Neural crest cell (in vitro differentiated cells): Measurements from ENCODE around the gene DNAH14. TPM values are rescaled to one million over a fixed set of nuclear protein-coding genes. Genes with fewer than 3 reads are reported as not detected.
A peak's percentile ranks its signal among the peaks of the same experiment; 100 is the strongest.
"Not testable (repeated sequence)": the region's sequence is repeated elsewhere in the genome, so short reads cannot be mapped to it uniquely, and the experiment has no call there.

Source experiments
- DNase-seq: peaks from one replicate; pipeline ENCODE4 v3.0.0; 2021; ENCODE audit warnings: low read depth, mixed read lengths, low spot score
- H3K27ac Mint-ChIP-seq: one replicate; pipeline ENCODE4 v1.8.0; 2021; ENCODE audit warnings: mild to moderate bottlenecking, mixed read lengths; ENCODE audit not compliant: unreplicated experiment
- H3K27me3 Mint-ChIP-seq: 2 replicates; pipeline ENCODE4 v1.8.0; 2021; ENCODE audit warnings: low read depth, mild to moderate bottlenecking, mixed read lengths
- H3K36me3 Mint-ChIP-seq: 2 replicates; pipeline ENCODE4 v1.8.0; 2021; ENCODE audit warnings: low read depth, mild to moderate bottlenecking, mixed read lengths
- H3K4me1 Mint-ChIP-seq: 2 replicates; pipeline ENCODE4 v1.8.0; 2021; ENCODE audit warnings: mixed read lengths
- H3K4me3 Mint-ChIP-seq: one replicate; pipeline ENCODE4 v1.8.0; 2021; ENCODE audit warnings: mild to moderate bottlenecking, mixed read lengths
- H3K9me3 Mint-ChIP-seq: 2 replicates; pipeline ENCODE4 v1.8.0; 2021; ENCODE audit warnings: mixed read lengths
- total RNA-seq: library from RNA; stranded (reverse); gene quantifications from 2 replicates; pipeline ENCODE4 v1.2.1, GENCODE V29; 2021
- TF ChIP-seq, protein P1 (sequence below): fragments of 200-600 bp; sonication (generic); conservative IDR thresholded peaks from 2 replicates; pipeline ENCODE4 v1.5.0; 2021; ENCODE audit warnings: antibody characterized with exemption, mild to moderate bottlenecking

DNAH14 gene
- total RNA-seq, 1 donor from 2014 or later = 31.0 TPM

GRCh38 chr1:224922404-224923164 is 6.9 kb upstream of the DNAH14 start:
- Mint-ChIP-seq H3K9me3 (no peaks in the 10 kb centered on the region), H3K27me3 (no peaks in the 10 kb centered on the region), H3K27ac (no peak overlapping the region), H3K4me1 (no peaks in the 10 kb centered on the region), H3K36me3 (no peaks in the 10 kb centered on the region), H3K4me3 (no peak overlapping the region)
- TF ChIP-seq, protein P1, sequence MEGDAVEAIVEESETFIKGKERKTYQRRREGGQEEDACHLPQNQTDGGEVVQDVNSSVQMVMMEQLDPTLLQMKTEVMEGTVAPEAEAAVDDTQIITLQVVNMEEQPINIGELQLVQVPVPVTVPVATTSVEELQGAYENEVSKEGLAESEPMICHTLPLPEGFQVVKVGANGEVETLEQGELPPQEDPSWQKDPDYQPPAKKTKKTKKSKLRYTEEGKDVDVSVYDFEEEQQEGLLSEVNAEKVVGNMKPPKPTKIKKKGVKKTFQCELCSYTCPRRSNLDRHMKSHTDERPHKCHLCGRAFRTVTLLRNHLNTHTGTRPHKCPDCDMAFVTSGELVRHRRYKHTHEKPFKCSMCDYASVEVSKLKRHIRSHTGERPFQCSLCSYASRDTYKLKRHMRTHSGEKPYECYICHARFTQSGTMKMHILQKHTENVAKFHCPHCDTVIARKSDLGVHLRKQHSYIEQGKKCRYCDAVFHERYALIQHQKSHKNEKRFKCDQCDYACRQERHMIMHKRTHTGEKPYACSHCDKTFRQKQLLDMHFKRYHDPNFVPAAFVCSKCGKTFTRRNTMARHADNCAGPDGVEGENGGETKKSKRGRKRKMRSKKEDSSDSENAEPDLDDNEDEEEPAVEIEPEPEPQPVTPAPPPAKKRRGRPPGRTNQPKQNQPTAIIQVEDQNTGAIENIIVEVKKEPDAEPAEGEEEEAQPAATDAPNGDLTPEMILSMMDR = peak; percentile 83
- no peak for DNase-seq

- Mint-ChIP-seq H3K27me3 (no peaks in the 10 kb centered on the region), H3K9me3 (no peaks in the 10 kb centered on the region), H3K4me3 (no peak overlapping the region), H3K4me1 (no peaks in the 10 kb centered on the region), H3K27ac (no peak overlapping the region), H3K36me3 (no peaks in the 10 kb centered on the region)
- DNase-seq = no peak
- TF ChIP-seq, protein P1 = no peak
Measured at GRCh38 chr1:224923726-224924125, 5.7 kb upstream of the DNAH14 start.

GRCh38 chr1:224927631-224928030 is 1.8 kb upstream of the DNAH14 start:
- H3K9me3 Mint-ChIP-seq, H3K27me3 Mint-ChIP-seq, DNase-seq, H3K4me1 Mint-ChIP-seq, H3K27ac Mint-ChIP-seq: not testable (repeated sequence)
- peak overlapping the region; percentile 47 for H3K4me3 Mint-ChIP-seq
- peaks cover 14% of the 10 kb centered on the region for H3K36me3 Mint-ChIP-seq

DNA sequence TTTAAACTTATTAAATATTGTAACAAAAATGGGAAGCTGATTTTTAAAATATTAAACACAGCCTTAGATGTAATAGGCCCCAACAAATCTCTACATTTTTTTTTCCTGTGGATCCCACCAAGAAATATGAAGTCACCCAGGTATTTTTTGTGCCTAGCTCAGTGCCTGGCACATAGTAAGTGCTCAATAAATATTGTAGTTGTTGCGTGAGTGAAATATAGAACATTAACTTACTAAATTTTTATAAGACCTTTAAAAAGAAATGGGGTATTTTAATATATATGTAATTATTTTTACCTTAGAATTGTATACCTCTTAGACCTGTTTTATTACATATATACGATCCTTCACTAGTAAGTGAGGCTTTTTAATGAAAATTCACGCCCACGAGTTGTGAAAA is 569 bp upstream of the DNAH14 start:
- Mint-ChIP-seq H3K36me3 (peaks cover 25% of the 10 kb centered on the region), H3K27me3 (no peaks in the 10 kb centered on the region), H3K4me3 (peak overlapping the region; percentile 88), H3K4me1 (peaks cover 4% of the 10 kb centered on the region), H3K9me3 (peaks cover 18% of the 10 kb centered on the region), H3K27ac (no peak overlapping the region)
- TF ChIP-seq, protein P1 = no peak
- DNase-seq = no peak

DNA sequence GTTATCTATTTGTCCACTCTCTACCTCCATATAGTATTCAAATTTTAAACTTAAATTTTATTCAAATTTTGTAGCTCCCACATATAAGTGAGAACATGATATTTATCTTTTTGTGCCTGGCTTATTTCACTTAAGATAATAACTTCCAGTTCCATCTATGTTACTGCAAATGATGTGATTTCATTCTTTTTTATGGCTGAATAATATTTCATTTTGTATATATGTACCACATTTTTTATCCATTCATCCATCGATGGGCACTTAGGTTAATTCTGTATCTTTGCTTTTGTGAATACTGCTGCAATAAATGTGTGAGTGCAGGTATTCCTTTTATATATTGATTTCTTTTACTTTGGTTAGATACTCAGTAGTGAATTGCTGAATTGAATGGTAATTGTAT is 2.1 kb downstream of the DNAH14 start:
- DNase-seq = no peak
- Mint-ChIP-seq H3K9me3 (peaks cover 32% of the 10 kb centered on the region), H3K4me3 (peak overlapping the region; percentile 47), H3K36me3 (peaks cover 45% of the 10 kb centered on the region), H3K4me1 (peaks cover 4% of the 10 kb centered on the region), H3K27ac (no peak overlapping the region), H3K27me3 (no peaks in the 10 kb centered on the region)
- TF ChIP-seq, protein P1 = no peak

- H3K27me3 Mint-ChIP-seq = no peaks in the 10 kb centered on the region
- no peak for DNase-seq
- peaks cover 53% of the 10 kb centered on the region for H3K36me3 Mint-ChIP-seq
- no peak overlapping the region for H3K27ac Mint-ChIP-seq
- TF ChIP-seq, protein P1 = no peak
- peaks cover 38% of the 10 kb centered on the region for H3K9me3 Mint-ChIP-seq
- H3K4me3 Mint-ChIP-seq = no peak overlapping the region
- H3K4me1 Mint-ChIP-seq = peaks cover 4% of the 10 kb centered on the region
Measured at GRCh38 chr1:224932607-224933249, 3.3 kb downstream of the DNAH14 start.
